Pancreas (tissue), 10 donors: Measurements from ENCODE around the gene TIAL1. TPM values are rescaled to one million over a fixed set of nuclear protein-coding genes. Genes with fewer than 3 reads are reported as not detected.
A peak's percentile ranks its signal among the peaks of the same experiment; 100 is the strongest.

Source experiments
- ATAC-seq, 4 donors: fragments of 200-7000 bp; cut with Tn5 transposase; one replicate each; pipeline versions ENCODE4 v1.8.0 to v1.9.1; 2020; ENCODE audit warnings: mild to moderate bottlenecking in 4 of 4, moderate library complexity in 4 of 4
- DNase-seq, 6 donors: peaks; one replicate each; pipeline ENCODE4 v3.0.0-alpha.2; 2020
- FAIRE-seq: peaks from 2 replicates; lab custom pipeline; 2012; peaks lifted over from hg19 to GRCh38; lab: Jason Lieb, UNC
- H3K27ac ChIP-seq, 4 donors: fragments of 200-600 bp; sonication (generic); 1 replicate in 3 of 4; 2 replicates in 1 of 4; pipeline versions ENCODE4 v1.5.0 to v1.8.0; 2020
- H3K27me3 ChIP-seq, 4 donors: fragments of 200-600 bp; one replicate each; pipeline ENCODE4 v1.8.0; 2021
- H3K36me3 ChIP-seq, 3 donors: fragments of 200-600 bp; sonication (generic) in 1 of 3; one replicate each; pipeline versions ENCODE4 v1.5.0 to v1.8.0; 2020 to 2021
- H3K4me1 ChIP-seq, 3 donors: fragments of 200-600 bp; one replicate each; pipeline ENCODE4 v1.8.0; 2021
- H3K4me3 ChIP-seq, 4 donors: fragments of 200-600 bp; sonication (generic) in 2 of 4; one replicate each; pipeline versions ENCODE4 v1.5.0 to v1.8.0; 2020 to 2021
- H3K9me3 ChIP-seq, 4 donors: fragments of 200-600 bp; one replicate each; pipeline ENCODE4 v1.8.0; 2021
- CTCF ChIP-seq, 4 donors: fragments of 200-600 bp; sonication (generic) in 3 of 4; IDR thresholded peaks; one replicate each; pipeline versions ENCODE4 v1.5.0 to v1.8.0; 2021; ENCODE audit warnings: antibody characterized with exemption in 4 of 4
- WGBS, 2 donors: extraction: QIAGEN DNeasy Blood & Tissue Kit; methylation state at CpG; one replicate each; pipeline ENCODE4 v1.1.7; 2013; 5-methylcytosine and 5-hydroxymethylcytosine counted together
- intact Hi-C, 3 donors: fragments of 100-400 bp; cut with DNase I; formaldehyde crosslinking; loops; one replicate each; pipeline versions ENCODE4 v1.11.1 to v1.14.2; 2022
- polyA plus RNA-seq, 2 donors: library from polyadenylated mRNA; stranded (reverse); fragments of 200-250 nt; gene quantifications; one replicate each; pipeline ENCODE4 v1.2.3, GENCODE V29; 2013
- total RNA-seq, 6 donors: library from RNA; stranded (reverse); fragmentation: NEBNext Ultra II Directional in 4 of 6; extraction: Animal tissue kit (Norgen Biotek cat#: 25700) in 4 of 6; gene quantifications; one replicate each; pipeline versions ENCODE4 v1.2.1 to v1.2.4, GENCODE V29; 2021 to 2023
- donor health status: healthy with polysubstance abuse.
- donor health status: DM: no; HTN: no; CAD: no; lungs with moderate emphysema.
- donor health status: DM: no; HTN: no; CAD: no.
- donor health status: control.
- donor health status: control.
- donor health status: Bipolar disorder and iron deficiency.
- donor health status: DM: yes; HTN: yes; CAD: no.
- donor health status: DM: no; HTN: no; CAD: no.
- donor health status: DM: no; HTN: no; CAD: no.
- donor health status: DM: yes; HTN: yes; CAD: no.

The TIAL1 gene
- total and polyA plus RNA-seq, 8 donors: 26.3 to 64.0 (median 45.9) TPM

GRCh38 chr10:119550827-119551226 is 45.9 kb downstream of the TIAL1 start:
- Histone ChIP-seq H3K36me3 (no peaks in the 10 kb centered on the region), H3K4me3 (no peak overlapping the region), H3K4me1 (no peaks in the 10 kb centered on the region), H3K27me3 (no peaks in the 10 kb centered on the region), H3K9me3 (no peaks in the 10 kb centered on the region), H3K27ac (no peak overlapping the region)
- DNase-seq (no peak), ATAC-seq (peak in 1 of 4 donors; percentile 23), FAIRE-seq (no peak)
- WGBS, 2 donors: 71 to 82% methylated on average over 4 of the region's 4 CpGs
- no peak for TF ChIP-seq CTCF (IDR thresholded peaks at IDR 0.05)
- intact Hi-C loops: no loop called here

- TF ChIP-seq CTCF (IDR thresholded peaks at IDR 0.05): no peak
- no peak for ATAC-seq
- intact Hi-C loops: no loop called here
- Histone ChIP-seq H3K36me3 (no peaks in the 10 kb centered on the region), H3K4me1 (no peaks in the 10 kb centered on the region), H3K27me3 (no peaks in the 10 kb centered on the region), H3K27ac (no peak overlapping the region), H3K4me3 (no peak overlapping the region), H3K9me3 (no peaks in the 10 kb centered on the region)
- WGBS, 2 donors: 27 to 43% methylated on average over 2 of the region's 2 CpGs
- FAIRE-seq: no peak
- DNase-seq: no peak
These were observed 47.3 kb downstream of the TIAL1 start for GRCh38 chr10:119549247-119549999.

- Histone ChIP-seq H3K27me3 (no peaks in the 10 kb centered on the region), H3K36me3 (no peaks in the 10 kb centered on the region), H3K27ac (no peak overlapping the region), H3K9me3 (no peaks in the 10 kb centered on the region), H3K4me1 (peaks cover 0 to 4% (median 0%) of the 10 kb centered on the region in 3 donors), H3K4me3 (no peak overlapping the region)
- WGBS, 2 donors: 24 to 33% methylated on average over 3 of the region's 3 CpGs
- FAIRE-seq: no peak
- DNase-seq: no peak
- no peak for ATAC-seq
- no peak for TF ChIP-seq CTCF (IDR thresholded peaks at IDR 0.05)
- intact Hi-C loops: no loop called here
These were observed 50.8 kb downstream of the TIAL1 start for GRCh38 chr10:119546009-119546408.

- no peak for TF ChIP-seq CTCF (IDR thresholded peaks at IDR 0.05)
- WGBS, 2 donors: 33 to 48% methylated on average over 4 of the region's 4 CpGs
- DNase-seq: no peak
- Histone ChIP-seq H3K4me1 (peaks cover 0 to 4% (median 0%) of the 10 kb centered on the region in 3 donors), H3K27ac (no peak overlapping the region), H3K27me3 (no peaks in the 10 kb centered on the region), H3K9me3 (no peaks in the 10 kb centered on the region), H3K4me3 (no peak overlapping the region), H3K36me3 (no peaks in the 10 kb centered on the region)
- ATAC-seq: no peak
- FAIRE-seq: no peak
- intact Hi-C loops: no loop called here
These were observed 51.5 kb downstream of the TIAL1 start for GRCh38 chr10:119545310-119545709.
